Measurements from ENCODE around the gene DUSP10. TPM values are rescaled to one million over a fixed set of nuclear protein-coding genes. Genes with fewer than 3 reads are reported as not detected.

The DUSP10 gene
- total RNA-seq, 1 experiment from 2014 or later: 0.17 TPM

- intact Hi-C loops (cut with micrococcal nuclease; ENCODE audit: unreplicated experiment): no loop called here
- no TSS peak for BruUV-seq (replicated peaks)
- Histone ChIP-seq H3K27ac (ENCODE audit: low read depth, low read length, poor library complexity, severe bottlenecking) (no peak overlapping the region), H3K4me3 (ENCODE audit: low read depth, low read length, poor library complexity, severe bottlenecking) (no peak overlapping the region), H3K4me1 (ENCODE audit: insufficient read depth, low read length, poor library complexity, severe bottlenecking) (no peaks in the 10 kb centered on the region), H3K9me3 (ENCODE audit: low read depth, low read length, poor library complexity, severe bottlenecking) (no peaks in the 10 kb centered on the region), H3K36me3 (ENCODE audit: insufficient read depth, low read length, poor library complexity, severe bottlenecking) (no peaks in the 10 kb centered on the region), H3K27me3 (replicated peaks; ENCODE audit: insufficient read depth, low read depth, low read length, poor library complexity) (peaks cover 6% of the 10 kb centered on the region)
- DNase-seq (ENCODE audit: low spot score): no peak
- TF ChIP-seq CTCF (conservative IDR thresholded peaks at IDR 0.05; ENCODE audit: low read depth, low read length) (no peak), EZH2 (IDR thresholded peaks at IDR 0.05; ENCODE audit: borderline replicate concordance, low read depth, low read length, poor library complexity, severe bottlenecking) (no peak)
- POLR2A ChIA-PET (ENCODE audit: low non-redundant PET): no interaction called here
- CTCF ChIA-PET: no interaction called here
These were observed 30.8 kb downstream of the DUSP10 start for GRCh38 chr1:221711063-221711577.

GRCh38 chr1:221709854-221710253 lies 32.0 kb downstream of the DUSP10 start:
- POLR2A ChIA-PET (ENCODE audit: low non-redundant PET): no interaction called here
- no TSS peak for BruUV-seq (replicated peaks)
- Histone ChIP-seq H3K4me1 (ENCODE audit: insufficient read depth, low read length, poor library complexity, severe bottlenecking) (no peaks in the 10 kb centered on the region), H3K4me3 (ENCODE audit: low read depth, low read length, poor library complexity, severe bottlenecking) (no peak overlapping the region), H3K36me3 (ENCODE audit: insufficient read depth, low read length, poor library complexity, severe bottlenecking) (no peaks in the 10 kb centered on the region), H3K9me3 (ENCODE audit: low read depth, low read length, poor library complexity, severe bottlenecking) (no peaks in the 10 kb centered on the region), H3K27ac (ENCODE audit: low read depth, low read length, poor library complexity, severe bottlenecking) (no peak overlapping the region), H3K27me3 (replicated peaks; ENCODE audit: insufficient read depth, low read depth, low read length, poor library complexity) (peaks cover 6% of the 10 kb centered on the region)
- no peak for TF ChIP-seq EZH2 (IDR thresholded peaks at IDR 0.05; ENCODE audit: borderline replicate concordance, low read depth, low read length, poor library complexity, severe bottlenecking)
- no peak for DNase-seq (ENCODE audit: low spot score)
- CTCF ChIA-PET: no interaction called here
- intact Hi-C loops (cut with micrococcal nuclease; ENCODE audit: unreplicated experiment): no loop called here

DNA sequence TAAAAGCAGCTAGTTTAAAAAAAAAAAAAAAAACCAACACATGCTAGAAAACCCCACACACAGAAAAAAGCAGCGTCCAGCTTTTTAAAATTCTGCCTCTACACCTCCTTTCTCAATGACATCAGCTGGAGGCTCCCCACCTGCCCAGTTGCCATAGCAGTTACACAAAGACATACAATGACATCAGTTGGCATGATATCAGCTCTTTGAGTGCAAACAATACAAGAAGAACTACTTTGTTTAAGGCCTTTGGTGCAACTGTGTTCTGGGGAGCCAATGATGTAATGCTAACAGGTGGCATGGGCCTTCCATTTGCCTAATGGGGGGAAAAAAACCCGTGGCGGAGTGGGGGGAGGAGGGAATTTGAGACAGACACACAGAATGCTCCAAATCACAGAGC lies 32.9 kb downstream of the DUSP10 start:
- DNase-seq (ENCODE audit: low spot score): no peak
- POLR2A ChIA-PET (ENCODE audit: low non-redundant PET): no interaction called here

More for the DNA sequence above, 32.9 kb downstream of the DUSP10 start:
- TF ChIP-seq CTCF (conservative IDR thresholded peaks at IDR 0.05; ENCODE audit: low read depth, low read length) (no peak), EZH2 (IDR thresholded peaks at IDR 0.05; ENCODE audit: borderline replicate concordance, low read depth, low read length, poor library complexity, severe bottlenecking) (no peak)
- Histone ChIP-seq H3K27me3 (replicated peaks; ENCODE audit: insufficient read depth, low read depth, low read length, poor library complexity) (peaks cover 6% of the 10 kb centered on the region), H3K9me3 (ENCODE audit: low read depth, low read length, poor library complexity, severe bottlenecking) (no peaks in the 10 kb centered on the region), H3K27ac (ENCODE audit: low read depth, low read length, poor library complexity, severe bottlenecking) (no peak overlapping the region), H3K4me3 (ENCODE audit: low read depth, low read length, poor library complexity, severe bottlenecking) (no peak overlapping the region), H3K36me3 (ENCODE audit: insufficient read depth, low read length, poor library complexity, severe bottlenecking) (no peaks in the 10 kb centered on the region), H3K4me1 (ENCODE audit: insufficient read depth, low read length, poor library complexity, severe bottlenecking) (no peaks in the 10 kb centered on the region)
- CTCF ChIA-PET: no interaction called here
- BruUV-seq (replicated peaks): no TSS peak
- intact Hi-C loops (cut with micrococcal nuclease; ENCODE audit: unreplicated experiment): no loop called here

Measured in A673 (cell line).